Left lung (tissue), 10 donors: ENCODE results near the gene BANP. TPM values are rescaled to one million over a fixed set of nuclear protein-coding genes. Genes with fewer than 3 reads are reported as not detected.

Experiments used
- ATAC-seq: fragments of 200-7000 bp; cut with Tn5 transposase; one replicate; pipeline ENCODE4 v1.9.1; 2020; ENCODE audit warnings: moderate library complexity
- DNase-seq, 4 donors: peaks; one replicate each; pipeline ENCODE4 v3.0.0-alpha.2; 2013 to 2020
- H3K27ac ChIP-seq, 2 donors: fragments of 200-600 bp; sonication (generic) in 1 of 2; one replicate each; pipeline versions ENCODE4 v1.5.0 to v1.8.0; 2020 to 2021
- H3K27me3 ChIP-seq, 2 donors: fragments of 200-600 bp; sonication (generic) in 1 of 2; one replicate each; pipeline versions ENCODE4 v1.5.0 to v1.8.0; 2020 to 2021
- H3K36me3 ChIP-seq, 2 donors: fragments of 200-600 bp; sonication (generic) in 1 of 2; one replicate each; pipeline versions ENCODE4 v1.5.0 to v1.8.0; 2020 to 2021
- H3K4me1 ChIP-seq, 2 donors: fragments of 200-600 bp; one replicate each; pipeline ENCODE4 v1.8.0; 2021
- H3K4me3 ChIP-seq, 2 donors: fragments of 200-600 bp; sonication (generic) in 1 of 2; one replicate each; pipeline versions ENCODE4 v1.5.0 to v1.8.0; 2020 to 2021; ENCODE audit warnings: mild to moderate bottlenecking in 1 of 2
- H3K9me3 ChIP-seq, 2 donors: fragments of 200-600 bp; sonication (generic) in 1 of 2; one replicate each; pipeline versions ENCODE4 v1.5.0 to v1.8.0; 2020 to 2021
- CTCF ChIP-seq, 2 donors: fragments of 200-600 bp; sonication (generic) in 1 of 2; IDR thresholded peaks; one replicate each; pipeline versions ENCODE4 v1.5.0 to v1.8.0; 2021; ENCODE audit warnings: antibody characterized with exemption in 2 of 2
- intact Hi-C, 2 donors: fragments of 100-400 bp; cut with DNase I; formaldehyde crosslinking; loops; one replicate each; pipeline versions ENCODE4 v1.11.2 to v1.14.2; 2022
- polyA plus RNA-seq, 6 donors: library from polyadenylated mRNA; unstranded; fragments of 120-200 nt; gene quantifications; one replicate each; pipeline ENCODE4 v1.2.1, GENCODE V29; 2013; ENCODE audit not compliant: insufficient read length in 6 of 6
- total RNA-seq, 2 donors: library from RNA; stranded (reverse); fragmentation: NEBNext Ultra II Directional; extraction: Animal tissue kit (Norgen Biotek cat#: 25700); gene quantifications; one replicate each; pipeline ENCODE4 v1.2.1, GENCODE V29; 2021
- donor health status: DM: no; HTN: yes; CAD: no.
- donor health status: DM: no; HTN: no; CAD: no.

Gene BANP
- total and polyA plus RNA-seq, 8 donors, result 19.3 to 35.9 (median 23.8) TPM

DNA sequence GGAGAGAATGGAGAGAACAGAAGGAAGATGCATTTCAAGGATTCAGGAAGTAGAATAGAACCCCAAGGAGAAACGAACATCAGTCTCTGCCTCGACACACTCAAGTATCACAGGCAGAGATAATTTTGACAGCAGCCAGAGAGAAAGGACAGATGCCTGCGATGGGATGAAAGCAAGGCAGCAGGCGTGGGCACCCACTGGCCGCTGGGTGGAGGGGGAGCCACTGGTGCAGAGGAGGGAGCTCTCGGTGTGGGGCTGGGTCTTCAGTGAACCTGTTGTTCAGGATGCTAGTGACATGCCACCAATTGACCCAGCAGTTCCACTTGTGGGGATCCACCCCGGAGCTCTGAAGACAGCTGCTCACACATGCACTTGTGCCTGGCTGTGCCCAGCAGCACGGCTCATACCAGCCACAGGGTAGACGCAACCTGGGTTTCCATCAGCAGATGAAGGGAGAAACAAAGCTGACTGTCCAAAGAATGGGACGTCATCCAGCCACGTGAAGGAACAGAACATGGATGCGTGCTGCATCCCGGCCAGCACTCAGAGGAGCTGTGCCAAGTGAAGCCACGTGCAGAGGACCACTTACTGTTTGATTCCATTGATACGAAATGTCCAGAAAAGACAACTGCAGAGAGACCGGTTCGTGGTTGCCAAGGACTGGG, 127.0 kb downstream of the BANP start:
- Histone ChIP-seq H3K27me3 (no peaks in the 10 kb centered on the region), H3K4me1 (no peaks in the 10 kb centered on the region), H3K27ac (no peak overlapping the region), H3K9me3 (no peaks in the 10 kb centered on the region), H3K4me3 (no peak overlapping the region), H3K36me3 (peaks cover 0 to 59% of the 10 kb centered on the region in 2 donors)
- intact Hi-C loops, result no loop called here
- TF ChIP-seq CTCF (IDR thresholded peaks at IDR 0.05), result no peak
- DNase-seq, result peak in 1 of 4 donors; percentile 23
- no peak for ATAC-seq

DNA sequence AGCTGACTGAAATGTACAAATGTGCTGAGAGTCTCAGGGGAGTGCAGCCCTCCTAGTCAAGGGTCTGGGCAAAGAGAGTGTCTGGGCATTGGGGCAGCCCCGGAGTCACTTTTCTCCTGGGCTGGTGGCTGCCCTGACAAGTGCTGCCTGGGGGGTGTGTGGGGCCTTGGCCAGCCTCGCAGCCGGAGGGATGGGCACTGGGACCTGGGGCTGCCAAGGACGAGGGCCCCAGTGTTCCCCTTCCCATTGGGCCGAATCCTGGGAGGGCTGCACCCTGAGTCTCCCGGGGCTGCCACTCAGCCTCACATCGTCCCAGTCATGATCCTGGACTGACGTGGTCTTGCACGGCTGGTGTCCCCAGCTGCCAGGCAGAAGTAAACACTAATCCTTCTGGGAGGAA, 132.3 kb downstream of the BANP start:
- intact Hi-C loops, result no loop called here
- H3K36me3 ChIP-seq, result peaks cover 0 to 7% of the 10 kb centered on the region in 2 donors
- DNase-seq (peak in 1 of 4 donors; percentile 53), ATAC-seq (no peak)
- H3K4me3 ChIP-seq, result no peak overlapping the region
- no peaks in the 10 kb centered on the region for H3K9me3 ChIP-seq
- no peaks in the 10 kb centered on the region for H3K4me1 ChIP-seq
- no peak overlapping the region for H3K27ac ChIP-seq
- H3K27me3 ChIP-seq, result peaks cover 0 to 18% of the 10 kb centered on the region in 2 donors
- no peak for TF ChIP-seq CTCF (IDR thresholded peaks at IDR 0.05)

DNA sequence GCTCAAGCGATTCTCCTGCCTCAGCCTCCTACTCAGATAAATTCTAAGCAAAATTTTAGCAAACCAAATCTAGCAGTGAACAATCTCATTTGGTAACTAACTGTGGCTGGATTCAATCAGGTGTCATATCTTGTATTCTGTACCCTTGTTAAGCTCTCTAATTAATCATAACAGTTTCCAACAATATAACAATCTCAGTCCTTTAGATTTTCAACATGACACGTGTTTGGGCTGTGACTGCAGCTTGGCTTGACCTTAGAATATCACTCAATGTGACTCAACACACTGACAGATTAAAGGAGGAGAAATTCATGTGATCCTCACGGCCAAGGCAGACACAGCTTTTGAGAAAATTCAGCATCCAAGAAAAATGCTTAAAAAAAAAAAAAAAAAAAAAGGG, 133.6 kb downstream of the BANP start:
- DNase-seq, result no peak
- H3K36me3 ChIP-seq, result peaks cover 0 to 7% of the 10 kb centered on the region in 2 donors
- no peak overlapping the region for H3K4me3 ChIP-seq
- H3K9me3 ChIP-seq, result no peaks in the 10 kb centered on the region
- intact Hi-C loops, result no loop called here
- peak; percentile 8 for ATAC-seq
- no peak for TF ChIP-seq CTCF (IDR thresholded peaks at IDR 0.05)
- H3K27ac ChIP-seq, result no peak overlapping the region
- peaks cover 0 to 19% of the 10 kb centered on the region in 2 donors for H3K27me3 ChIP-seq
- H3K4me1 ChIP-seq, result no peaks in the 10 kb centered on the region

- no peak for TF ChIP-seq CTCF (IDR thresholded peaks at IDR 0.05)
- DNase-seq, result peak in 1 of 4 donors; percentile 67
- Histone ChIP-seq H3K4me3 (no peak overlapping the region), H3K36me3 (peaks cover 0 to 7% of the 10 kb centered on the region in 2 donors), H3K27me3 (peaks cover 0 to 39% of the 10 kb centered on the region in 2 donors), H3K27ac (no peak overlapping the region), H3K4me1 (peaks cover 0 to 5% of the 10 kb centered on the region in 2 donors), H3K9me3 (no peaks in the 10 kb centered on the region)
- no peak for ATAC-seq
- intact Hi-C loops, result no loop called here
Observed at GRCh38 chr16:88086571-88087516, 135.6 kb downstream of the BANP start.

DNA sequence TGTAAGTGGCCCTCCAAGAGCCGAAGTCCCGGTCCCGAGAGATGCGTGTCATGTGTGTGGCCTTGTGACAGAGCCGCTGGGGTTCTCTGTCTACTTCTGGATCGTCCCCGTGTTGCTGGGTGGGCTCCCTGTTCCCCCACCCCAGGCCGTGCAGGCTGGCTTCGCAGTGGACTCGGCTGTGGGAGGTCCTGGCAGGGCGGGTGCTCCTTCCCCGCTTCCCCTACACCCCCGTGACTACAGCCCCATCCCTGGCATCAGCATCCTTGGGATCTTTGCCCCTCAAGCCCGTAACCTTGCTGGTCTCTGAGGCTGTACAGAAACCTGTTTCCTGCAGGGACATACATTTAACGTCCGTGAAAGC, 136.3 kb downstream of the BANP start:
- Histone ChIP-seq H3K36me3 (peaks cover 0 to 4% of the 10 kb centered on the region in 2 donors), H3K27me3 (peaks cover 0 to 41% of the 10 kb centered on the region in 2 donors), H3K4me3 (no peak overlapping the region), H3K9me3 (no peaks in the 10 kb centered on the region), H3K4me1 (peaks cover 0 to 5% of the 10 kb centered on the region in 2 donors), H3K27ac (no peak overlapping the region)
- intact Hi-C loops, result no loop called here
- TF ChIP-seq CTCF (IDR thresholded peaks at IDR 0.05), result no peak
- ATAC-seq (no peak), DNase-seq (peak in 1 of 4 donors; percentile 39)
